Activated CD4-positive, alpha-beta T cell treated with anti-CD3 and anti-CD28 coated beads for 24 hours (primary cell): ENCODE results near the gene FGF11.

Experiments used
- DNase-seq, 2 donors: peaks; one replicate each; pipeline ENCODE4 v3.0.0-alpha.2; 2020; ENCODE audit warnings: low read depth in 2 of 2

FGF11 gene

GRCh38 chr17:7408252-7408727 lies 31.0 kb upstream of the FGF11 start:
- DNase-seq = no peak

- DNase-seq = no peak
Observed at GRCh38 chr17:7408863-7409262, 30.4 kb upstream of the FGF11 start.

- DNase-seq = no peak
Observed at GRCh38 chr17:7409716-7410115, 29.6 kb upstream of the FGF11 start.

- no peak for DNase-seq
Observed at GRCh38 chr17:7410634-7411426, 28.5 kb upstream of the FGF11 start.

GRCh38 chr17:7411427-7411750 lies 27.9 kb upstream of the FGF11 start:
- DNase-seq = no peak

- no peak for DNase-seq
Observed at GRCh38 chr17:7413346-7413985, 25.8 kb upstream of the FGF11 start.

GRCh38 chr17:7414837-7415236 lies 24.5 kb upstream of the FGF11 start:
- no peak for DNase-seq

GRCh38 chr17:7415784-7416183 lies 23.5 kb upstream of the FGF11 start:
- no peak for DNase-seq

GRCh38 chr17:7416323-7416722 lies 23.0 kb upstream of the FGF11 start:
- DNase-seq = no peak

GRCh38 chr17:7417056-7417655 lies 22.2 kb upstream of the FGF11 start:
- no peak for DNase-seq

- DNase-seq = no peak
Observed at GRCh38 chr17:7418472-7419152, 20.7 kb upstream of the FGF11 start.

- DNase-seq = no peak
Observed at GRCh38 chr17:7419819-7420610, 19.3 kb upstream of the FGF11 start, which contains the start of gene SPEM1. SPEM1 (plus strand) TSS chr17:7420324; CDS start chr17:7420385, 61 bp downstream.

GRCh38 chr17:7421186-7421585 lies 18.1 kb upstream of the FGF11 start:
- DNase-seq = no peak

GRCh38 chr17:7423679-7424078 lies 15.6 kb upstream of the FGF11 start:
- no peak for DNase-seq

GRCh38 chr17:7425316-7425715 lies 14.0 kb upstream of the FGF11 start, which contains the start of gene SPEM2:
SPEM2 (plus strand) TSS chr17:7425616; CDS start chr17:7425689, 73 bp downstream.
- no peak for DNase-seq

- no peak for DNase-seq
Observed at GRCh38 chr17:7425756-7426155, 13.6 kb upstream of the FGF11 start.

GRCh38 chr17:7426203-7426863 lies 13.0 kb upstream of the FGF11 start:
- no peak for DNase-seq

- DNase-seq = no peak
Observed at GRCh38 chr17:7426896-7427489, 12.3 kb upstream of the FGF11 start.

GRCh38 chr17:7427549-7427948 lies 11.8 kb upstream of the FGF11 start:
- no peak for DNase-seq

- DNase-seq = no peak
Observed at GRCh38 chr17:7428557-7428956, 10.8 kb upstream of the FGF11 start, which contains the start of gene SPEM3. SPEM3 (plus strand) TSS chr17:7428857; CDS start chr17:7428903, 46 bp downstream.
